Neural progenitor cell (in vitro differentiated cells): ENCODE measurements around the gene SERPINA6. TPM values are rescaled to one million over a fixed set of nuclear protein-coding genes. Genes with fewer than 3 reads are reported as not detected.

Source experiments
- DNase-seq: peaks from one replicate; pipeline ENCODE4 v3.0.0-alpha.2; 2016; ENCODE audit warnings: low spot score
- H2AFZ ChIP-seq: fragments of 200-600 bp; sonication (generic); replicated peaks from 2 replicates; pipeline ENCODE4 v1.6.1; 2016; ENCODE audit warnings: antibody characterized with exemption
- H3F3A ChIP-seq: fragments of 200-600 bp; sonication (generic); 2 replicates; pipeline ENCODE4 v1.6.1; 2016; ENCODE audit warnings: antibody characterized with exemption, low read depth
- H3K27ac ChIP-seq: fragments of 200-600 bp; sonication (generic); 2 replicates; pipeline ENCODE4 v1.5.1; 2016; ENCODE audit warnings: mild to moderate bottlenecking
- H3K27me3 ChIP-seq: fragments of 200-600 bp; sonication (generic); 2 replicates; pipeline ENCODE4 v1.6.1; 2016; ENCODE audit warnings: mild to moderate bottlenecking, moderate library complexity
- H3K36me3 ChIP-seq: fragments of 200-600 bp; sonication (generic); 2 replicates; pipeline ENCODE4 v1.5.1; 2016
- H3K4me1 ChIP-seq: fragments of 200-600 bp; sonication (generic); 2 replicates; pipeline ENCODE4 v1.6.1; 2016; ENCODE audit warnings: mixed run types
- H3K4me2 ChIP-seq: fragments of 200-600 bp; sonication (generic); 2 replicates; pipeline ENCODE4 v1.6.1; 2016
- H3K4me3 ChIP-seq: fragments of 200-600 bp; sonication (generic); 2 replicates; pipeline ENCODE4 v1.5.1; 2016
- H3K79me2 ChIP-seq: fragments of 200-600 bp; sonication (generic); 2 replicates; pipeline ENCODE4 v1.6.1; 2016; ENCODE audit warnings: low read depth
- H3K9ac ChIP-seq: fragments of 200-600 bp; sonication (generic); 2 replicates; pipeline ENCODE4 v1.6.1; 2016
- H3K9me3 ChIP-seq: fragments of 200-600 bp; sonication (generic); 2 replicates; pipeline ENCODE4 v1.5.1; 2016; ENCODE audit warnings: low read depth
- H4K20me1 ChIP-seq: fragments of 200-600 bp; sonication (generic); 2 replicates; pipeline ENCODE4 v1.6.1; 2016; ENCODE audit warnings: low read depth
- H3K27ac Mint-ChIP-seq: 3 replicates; pipeline ENCODE4 v1.8.0; 2021; ENCODE audit warnings: mixed read lengths
- H3K27me3 Mint-ChIP-seq: 2 replicates; pipeline ENCODE4 v1.8.0; 2022; ENCODE audit warnings: low read depth, mild to moderate bottlenecking, inconsistent platforms, moderate library complexity, mixed read lengths; ENCODE audit not compliant: insufficient read depth
- H3K36me3 Mint-ChIP-seq: 3 replicates; pipeline ENCODE4 v1.8.0; 2021; ENCODE audit warnings: mixed read lengths
- H3K4me1 Mint-ChIP-seq: 3 replicates; pipeline ENCODE4 v1.8.0; 2021; ENCODE audit warnings: mixed read lengths
- H3K4me3 Mint-ChIP-seq: 3 replicates; pipeline ENCODE4 v1.8.0; 2021; ENCODE audit warnings: mild to moderate bottlenecking, moderate library complexity, mixed read lengths
- H3K9me3 Mint-ChIP-seq: 3 replicates; pipeline ENCODE4 v1.8.0; 2020; ENCODE audit warnings: mixed read lengths
- CTCF ChIP-seq: fragments of 200-600 bp; sonication (generic); IDR thresholded peaks from 2 replicates; pipeline ENCODE4 v1.5.1; 2017; ENCODE audit warnings: antibody characterized with exemption, mild to moderate bottlenecking
- EZH2 ChIP-seq: fragments of 200-600 bp; sonication (generic); IDR thresholded peaks from 2 replicates; pipeline ENCODE4 v1.6.1; 2017; ENCODE audit warnings: antibody characterized with exemption, mild to moderate bottlenecking, moderate library complexity
- EZH2phosphoT487 ChIP-seq: fragments of 200-600 bp; sonication (generic); IDR thresholded peaks from 2 replicates; pipeline ENCODE4 v1.6.1; 2017; ENCODE audit warnings: antibody characterized with exemption
- total RNA-seq: library from RNA; depleted of rRNA; stranded (reverse); fragments of >200 nt; gene quantifications from 2 replicates; pipeline ENCODE4 v1.2.3, GENCODE V29; 2015; ENCODE audit warnings: low replicate concordance

The SERPINA6 gene
- total RNA-seq, 1 donor from 2014 or later: not detected

- Histone ChIP-seq H3F3A (no peaks in the 10 kb centered on the region), H4K20me1 (no peaks in the 10 kb centered on the region), H2AFZ (no peak overlapping the region), H3K9ac (no peak overlapping the region), H3K4me2 (no peak overlapping the region), H3K36me3 (no peaks in the 10 kb centered on the region), H3K27ac (no peak overlapping the region), H3K79me2 (no peaks in the 10 kb centered on the region), H3K4me3 (no peak overlapping the region), H3K9me3 (no peaks in the 10 kb centered on the region), H3K27me3 (no peaks in the 10 kb centered on the region), H3K4me1 (no peaks in the 10 kb centered on the region)
- no peak for DNase-seq
- H3K4me1 Mint-ChIP-seq: no peaks in the 10 kb centered on the region
- peaks cover 5% of the 10 kb centered on the region for H3K27me3 Mint-ChIP-seq
- no peak for TF ChIP-seq EZH2
- TF ChIP-seq EZH2phosphoT487: no peak
- no peak for TF ChIP-seq CTCF
- H3K9me3 Mint-ChIP-seq: no peaks in the 10 kb centered on the region
- H3K4me3 Mint-ChIP-seq: no peak overlapping the region
- no peak overlapping the region for H3K27ac Mint-ChIP-seq
- H3K36me3 Mint-ChIP-seq: no peaks in the 10 kb centered on the region
Observed at GRCh38 chr14:94341656-94342333, 18.7 kb upstream of the SERPINA6 start.

- no peaks in the 10 kb centered on the region for H3K79me2 ChIP-seq
- no peak overlapping the region for H3K4me2 ChIP-seq
- H3K9me3 ChIP-seq: no peaks in the 10 kb centered on the region
- no peak overlapping the region for H3K27ac ChIP-seq
- H3K4me3 ChIP-seq: no peak overlapping the region
- H3K27ac Mint-ChIP-seq: no peak overlapping the region
- no peaks in the 10 kb centered on the region for H3K4me1 Mint-ChIP-seq
- no peak for DNase-seq
- no peaks in the 10 kb centered on the region for H3K36me3 Mint-ChIP-seq
- H3K27me3 Mint-ChIP-seq: peaks cover 5% of the 10 kb centered on the region
- H3K36me3 ChIP-seq: no peaks in the 10 kb centered on the region
- no peaks in the 10 kb centered on the region for H3K27me3 ChIP-seq
- TF ChIP-seq EZH2 (no peak), CTCF (no peak), EZH2phosphoT487 (no peak)
- no peak overlapping the region for H3K4me3 Mint-ChIP-seq
- H2AFZ ChIP-seq: no peak overlapping the region
- H3K9me3 Mint-ChIP-seq: peaks cover 3% of the 10 kb centered on the region
- H3K9ac ChIP-seq: no peak overlapping the region
- no peaks in the 10 kb centered on the region for H4K20me1 ChIP-seq
- no peaks in the 10 kb centered on the region for H3K4me1 ChIP-seq
- H3F3A ChIP-seq: no peaks in the 10 kb centered on the region
Observed at GRCh38 chr14:94340533-94340932, 17.4 kb upstream of the SERPINA6 start.

DNA sequence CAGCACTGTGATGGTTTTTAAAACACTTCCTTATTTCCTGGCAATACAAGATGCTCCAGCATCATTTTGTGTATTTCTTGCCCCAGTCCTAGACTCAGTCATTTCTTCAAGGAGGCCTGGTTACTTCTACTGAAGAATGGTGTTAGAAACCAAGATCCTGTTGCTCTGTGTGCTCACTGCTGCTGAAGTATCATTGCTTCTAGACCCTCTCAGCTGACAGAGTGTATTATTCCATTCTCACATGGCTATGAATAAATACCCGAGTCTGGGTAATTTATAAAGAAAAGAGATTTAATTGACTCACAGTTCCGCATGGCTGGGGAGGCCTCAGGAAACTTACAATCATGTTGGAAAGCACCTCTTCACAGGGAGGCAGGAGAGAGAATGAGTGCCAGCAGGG is 14.9 kb upstream of the SERPINA6 start:
- Histone ChIP-seq H3K4me3 (no peak overlapping the region), H3F3A (no peaks in the 10 kb centered on the region), H3K36me3 (no peaks in the 10 kb centered on the region), H3K27me3 (no peaks in the 10 kb centered on the region), H4K20me1 (no peaks in the 10 kb centered on the region), H3K27ac (no peak overlapping the region), H3K79me2 (no peaks in the 10 kb centered on the region), H3K4me1 (no peaks in the 10 kb centered on the region), H3K9ac (no peak overlapping the region), H3K4me2 (no peak overlapping the region), H3K9me3 (no peaks in the 10 kb centered on the region), H2AFZ (no peak overlapping the region)
- Mint-ChIP-seq H3K27ac (no peak overlapping the region), H3K36me3 (no peaks in the 10 kb centered on the region), H3K27me3 (peaks cover 5% of the 10 kb centered on the region), H3K4me3 (no peak overlapping the region), H3K4me1 (no peaks in the 10 kb centered on the region), H3K9me3 (peaks cover 5% of the 10 kb centered on the region)
- TF ChIP-seq EZH2 (no peak), EZH2phosphoT487 (no peak), CTCF (no peak)
- DNase-seq: no peak
